IMR-90 (cell line): ENCODE data around the gene USP20.

ENCODE experiments used
- BHLHE40 ChIP-seq: fragments of 150-350 bp; IDR thresholded peaks from 2 replicates; pipeline ENCODE4 v1.6.1; 2016; ENCODE audit warnings: mild to moderate bottlenecking, low read depth, low read length
- CEBPB ChIP-seq: IDR thresholded peaks from 2 replicates; pipeline ENCODE4 v1.6.1; 2012; ENCODE audit warnings: low read depth, low read length, improper control_type of control experiment
- CTCF ChIP-seq: conservative IDR thresholded peaks from 2 replicates; pipeline ENCODE4 v1.5.1; 2012; ENCODE audit warnings: mild to moderate bottlenecking, low read depth, low read length, improper control_type of control experiment
- FOS ChIP-seq: fragments of 150-350 bp; IDR thresholded peaks from 2 replicates; pipeline ENCODE4 v1.6.1; 2016; ENCODE audit warnings: low read depth, low read length
- MAFK ChIP-seq: IDR thresholded peaks from 2 replicates; pipeline ENCODE4 v1.6.1; 2012; ENCODE audit warnings: low read depth, low read length, improper control_type of control experiment
- MXI1 ChIP-seq: IDR thresholded peaks from 2 replicates; pipeline ENCODE4 v1.6.1; 2012; ENCODE audit warnings: low read depth, mild to moderate bottlenecking, low read length, moderate library complexity, borderline replicate concordance
- NFE2L2 ChIP-seq: fragments of 150-350 bp; IDR thresholded peaks from 2 replicates; pipeline ENCODE4 v1.6.1; 2016; ENCODE audit warnings: low read depth, mild to moderate bottlenecking, low read length
- POLR2A ChIP-seq: IDR thresholded peaks from 2 replicates; pipeline ENCODE4 v1.6.1; 2012; ENCODE audit warnings: mild to moderate bottlenecking, low read depth, low read length
- RCOR1 ChIP-seq: IDR thresholded peaks from 2 replicates; pipeline ENCODE4 v1.6.1; 2012; ENCODE audit warnings: mild to moderate bottlenecking, low read length, improper control_type of control experiment; ENCODE audit not compliant: insufficient replicate concordance
- RFX5 ChIP-seq: IDR thresholded peaks from 2 replicates; pipeline ENCODE4 v1.8.0; 2012; ENCODE audit warnings: low read depth, mild to moderate bottlenecking, low read length, moderate library complexity
- SMC3 ChIP-seq: fragments of 150-350 bp; IDR thresholded peaks from 2 replicates; pipeline ENCODE4 v1.6.1; 2016; ENCODE audit warnings: low read depth, mild to moderate bottlenecking, antibody characterized with exemption, low read length, moderate library complexity
- TF ChIP-seq, protein P1 (sequence below): fragments of 150-350 bp; IDR thresholded peaks from 2 replicates; pipeline ENCODE4 v1.6.1; 2017; ENCODE audit warnings: mild to moderate bottlenecking, antibody characterized with exemption, low read length, low read depth
- TF ChIP-seq, protein P2 (sequence below): fragments of 150-350 bp; IDR thresholded peaks from 2 replicates; pipeline ENCODE4 v1.6.1; 2016; ENCODE audit warnings: low read depth, mild to moderate bottlenecking, low read length, moderate library complexity, borderline replicate concordance

DNA sequence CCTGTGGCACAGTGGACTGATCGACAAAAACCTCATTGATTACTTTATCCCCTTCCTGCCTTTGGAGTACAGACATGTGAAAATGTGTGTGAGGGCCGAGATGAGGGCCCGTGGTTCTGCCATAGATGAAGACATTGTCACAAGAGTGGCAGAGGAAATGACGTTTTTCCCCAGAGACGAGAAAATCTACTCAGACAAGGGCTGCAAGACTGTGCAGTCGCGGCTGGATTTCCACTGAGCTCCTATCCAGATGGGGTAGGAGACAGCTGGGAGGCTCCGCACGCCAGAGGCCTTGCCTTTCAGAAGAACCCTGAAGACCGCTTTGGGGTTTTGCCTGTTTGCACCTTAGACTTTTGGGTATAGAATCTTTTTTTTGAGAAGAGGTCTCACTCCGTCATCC is 25.9 kb upstream of the USP20 start:
- TF ChIP-seq CTCF (no peak), POLR2A (no peak), CEBPB (no peak), SMC3 (no peak), BHLHE40 (no peak), MXI1 (no peak), RFX5 (no peak), MAFK (no peak), NFE2L2 (no peak), RCOR1 (no peak), FOS (no peak)
- TF ChIP-seq, protein P1, sequence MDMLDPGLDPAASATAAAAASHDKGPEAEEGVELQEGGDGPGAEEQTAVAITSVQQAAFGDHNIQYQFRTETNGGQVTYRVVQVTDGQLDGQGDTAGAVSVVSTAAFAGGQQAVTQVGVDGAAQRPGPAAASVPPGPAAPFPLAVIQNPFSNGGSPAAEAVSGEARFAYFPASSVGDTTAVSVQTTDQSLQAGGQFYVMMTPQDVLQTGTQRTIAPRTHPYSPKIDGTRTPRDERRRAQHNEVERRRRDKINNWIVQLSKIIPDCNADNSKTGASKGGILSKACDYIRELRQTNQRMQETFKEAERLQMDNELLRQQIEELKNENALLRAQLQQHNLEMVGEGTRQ, result no peak
- TF ChIP-seq, protein P2, sequence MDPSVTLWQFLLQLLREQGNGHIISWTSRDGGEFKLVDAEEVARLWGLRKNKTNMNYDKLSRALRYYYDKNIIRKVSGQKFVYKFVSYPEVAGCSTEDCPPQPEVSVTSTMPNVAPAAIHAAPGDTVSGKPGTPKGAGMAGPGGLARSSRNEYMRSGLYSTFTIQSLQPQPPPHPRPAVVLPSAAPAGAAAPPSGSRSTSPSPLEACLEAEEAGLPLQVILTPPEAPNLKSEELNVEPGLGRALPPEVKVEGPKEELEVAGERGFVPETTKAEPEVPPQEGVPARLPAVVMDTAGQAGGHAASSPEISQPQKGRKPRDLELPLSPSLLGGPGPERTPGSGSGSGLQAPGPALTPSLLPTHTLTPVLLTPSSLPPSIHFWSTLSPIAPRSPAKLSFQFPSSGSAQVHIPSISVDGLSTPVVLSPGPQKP, result no peak
